Thyroid gland (tissue), 4 donors: Measurements from ENCODE around the gene OR2G6.

Experiments
- POLR2A ChIP-seq, 2 donors: fragments of 450-650 bp; IDR thresholded peaks; one replicate each; pipeline ENCODE4 v1.6.1; 2017; ENCODE audit warnings: antibody characterized with exemption in 2 of 2, mild to moderate bottlenecking in 2 of 2, moderate library complexity in 1 of 2
- TF ChIP-seq, protein P1 (sequence below), 6 experiments: fragments of 200-600 bp in 3 of 6; fragments of 450-650 bp in 3 of 6; sonication (generic) in 3 of 6; IDR thresholded peaks; one replicate each; pipeline ENCODE4 v1.5.1; 2016 to 2019; ENCODE audit warnings: antibody characterized with exemption in 6 of 6, mild to moderate bottlenecking in 2 of 6, inconsistent platforms in 1 of 6, moderate library complexity in 1 of 6

DNA sequence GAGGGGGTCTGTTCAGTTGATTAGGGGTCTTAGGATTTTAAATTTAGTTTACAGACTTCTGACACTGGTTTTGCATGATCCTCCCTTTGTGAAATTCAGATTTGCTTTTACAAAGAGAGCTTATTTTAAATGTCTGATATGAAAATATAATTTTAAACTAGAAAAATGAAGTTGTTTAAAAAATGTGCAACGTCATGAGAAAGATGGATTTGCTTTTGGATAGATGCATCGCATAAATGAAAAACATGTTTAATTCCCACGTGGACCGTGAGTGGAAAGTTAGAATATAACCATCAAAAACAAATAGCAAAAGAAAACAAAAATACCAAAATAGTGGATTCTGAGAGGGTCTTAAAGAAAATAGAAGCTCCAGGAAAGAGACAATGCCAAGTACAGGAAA, 36.7 kb upstream of the OR2G6 start:
- TF ChIP-seq, protein P1, sequence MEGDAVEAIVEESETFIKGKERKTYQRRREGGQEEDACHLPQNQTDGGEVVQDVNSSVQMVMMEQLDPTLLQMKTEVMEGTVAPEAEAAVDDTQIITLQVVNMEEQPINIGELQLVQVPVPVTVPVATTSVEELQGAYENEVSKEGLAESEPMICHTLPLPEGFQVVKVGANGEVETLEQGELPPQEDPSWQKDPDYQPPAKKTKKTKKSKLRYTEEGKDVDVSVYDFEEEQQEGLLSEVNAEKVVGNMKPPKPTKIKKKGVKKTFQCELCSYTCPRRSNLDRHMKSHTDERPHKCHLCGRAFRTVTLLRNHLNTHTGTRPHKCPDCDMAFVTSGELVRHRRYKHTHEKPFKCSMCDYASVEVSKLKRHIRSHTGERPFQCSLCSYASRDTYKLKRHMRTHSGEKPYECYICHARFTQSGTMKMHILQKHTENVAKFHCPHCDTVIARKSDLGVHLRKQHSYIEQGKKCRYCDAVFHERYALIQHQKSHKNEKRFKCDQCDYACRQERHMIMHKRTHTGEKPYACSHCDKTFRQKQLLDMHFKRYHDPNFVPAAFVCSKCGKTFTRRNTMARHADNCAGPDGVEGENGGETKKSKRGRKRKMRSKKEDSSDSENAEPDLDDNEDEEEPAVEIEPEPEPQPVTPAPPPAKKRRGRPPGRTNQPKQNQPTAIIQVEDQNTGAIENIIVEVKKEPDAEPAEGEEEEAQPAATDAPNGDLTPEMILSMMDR (IDR thresholded peaks at IDR 0.05) = no peak
- no peak for TF ChIP-seq POLR2A (IDR thresholded peaks at IDR 0.05)
